GM23248 (cell line): ENCODE measurements around the gene MAP3K20.

Experiments
- EZH2 ChIP-seq: fragments of 200-600 bp; sonication (generic); IDR thresholded peaks from 2 replicates; pipeline ENCODE4 v1.6.1; 2018; ENCODE audit warnings: antibody characterized with exemption, mild to moderate bottlenecking; ENCODE audit not compliant: insufficient read depth, poor library complexity, severe bottlenecking
- EZH2phosphoT487 ChIP-seq: fragments of 200-600 bp; sonication (generic); IDR thresholded peaks from 2 replicates; pipeline ENCODE4 v1.6.1; 2018; ENCODE audit warnings: antibody characterized with exemption, moderate library complexity, mild to moderate bottlenecking, low read depth; ENCODE audit not compliant: insufficient read depth

GRCh38 chr2:173264151-173264550 lies 188.5 kb downstream of the MAP3K20 start:
- TF ChIP-seq EZH2phosphoT487 (no peak), EZH2 (no peak)
